Jurkat, Clone E6-1 (cell line): ENCODE data around the gene CCDC196. TPM values are rescaled to one million over a fixed set of nuclear protein-coding genes. Genes with fewer than 3 reads are reported as not detected.

ENCODE experiments used
- DNase-seq: peaks from one replicate; pipeline ENCODE4 v3.0.0-alpha.2; 2011; ENCODE audit warnings: low read depth, low spot score
- H3K4me3 ChIP-seq: 2 replicates; pipeline ENCODE4 v1.5.1; 2011; ENCODE audit warnings: mild to moderate bottlenecking, low read length, control low read depth, moderate library complexity
- polyA plus RNA-seq: library from polyadenylated mRNA; unstranded; fragments of >200 nt; gene quantifications from one replicate; pipeline ENCODE4 v1.2.1, GENCODE V29; 2012; ENCODE audit warnings: missing spikeins; ENCODE audit not compliant: insufficient read length, insufficient read depth

The CCDC196 gene, protein sequence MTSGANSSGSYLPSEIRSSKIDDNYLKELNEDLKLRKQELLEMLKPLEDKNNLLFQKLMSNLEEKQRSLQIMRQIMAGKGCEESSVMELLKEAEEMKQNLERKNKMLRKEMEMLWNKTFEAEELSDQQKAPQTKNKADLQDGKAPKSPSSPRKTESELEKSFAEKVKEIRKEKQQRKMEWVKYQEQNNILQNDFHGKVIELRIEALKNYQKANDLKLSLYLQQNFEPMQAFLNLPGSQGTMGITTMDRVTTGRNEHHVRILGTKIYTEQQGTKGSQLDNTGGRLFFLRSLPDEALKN
- not detected for polyA plus RNA-seq

DNA sequence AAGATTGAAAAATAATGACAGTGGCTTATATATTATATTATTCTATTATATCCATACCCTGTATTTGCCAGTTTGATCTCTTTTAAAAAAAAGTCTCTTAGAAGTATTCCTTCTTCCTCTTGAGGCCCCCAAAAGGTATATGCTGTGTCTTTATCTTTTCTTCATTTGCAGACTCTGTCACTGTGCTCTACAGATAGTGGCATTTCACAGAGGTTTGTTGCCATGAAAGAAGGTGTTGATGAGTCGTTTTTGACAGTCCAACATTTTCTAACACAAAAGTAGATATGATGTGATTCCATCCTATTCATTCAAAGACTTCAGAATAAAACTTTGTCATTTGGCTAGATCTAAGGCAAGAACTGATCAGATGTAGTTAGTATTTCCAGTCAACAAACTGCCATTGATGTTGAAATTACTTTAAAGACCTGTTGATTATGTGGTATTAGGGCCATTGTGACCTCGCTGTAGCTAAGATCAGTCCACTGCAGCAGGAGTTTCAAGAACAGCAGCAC is at the start of gene CCDC196:
TSS of gene CCDC196 (plus strand) at position 462 of the 512 bp plus-strand sequence. CDS start 132 bp downstream, outside the sequence.
- H3K4me3 ChIP-seq: no peak within 1 kb of the TSS
- no peak for DNase-seq

DNA sequence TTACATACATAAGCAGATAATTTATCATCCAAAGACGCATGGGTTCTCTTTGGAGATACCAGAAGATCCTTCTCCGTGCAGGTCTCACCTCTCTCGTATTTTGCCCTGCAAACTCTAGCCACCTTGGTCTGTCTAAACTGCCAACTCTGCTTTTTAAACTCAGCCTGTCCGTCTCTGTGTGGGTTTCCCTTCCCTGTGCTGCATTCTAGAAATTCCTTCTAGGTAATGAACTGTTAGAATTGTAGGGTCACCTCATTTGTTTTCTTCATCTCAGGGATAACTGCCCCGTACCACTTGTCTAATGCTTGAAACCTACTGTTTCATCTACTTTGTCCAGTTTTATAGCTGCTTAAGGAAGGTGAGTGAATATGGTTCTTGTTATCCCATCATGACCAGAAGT is 45.4 kb upstream of the CCDC196 start:
- no peak for DNase-seq
- H3K4me3 ChIP-seq: no peak overlapping the region

DNA sequence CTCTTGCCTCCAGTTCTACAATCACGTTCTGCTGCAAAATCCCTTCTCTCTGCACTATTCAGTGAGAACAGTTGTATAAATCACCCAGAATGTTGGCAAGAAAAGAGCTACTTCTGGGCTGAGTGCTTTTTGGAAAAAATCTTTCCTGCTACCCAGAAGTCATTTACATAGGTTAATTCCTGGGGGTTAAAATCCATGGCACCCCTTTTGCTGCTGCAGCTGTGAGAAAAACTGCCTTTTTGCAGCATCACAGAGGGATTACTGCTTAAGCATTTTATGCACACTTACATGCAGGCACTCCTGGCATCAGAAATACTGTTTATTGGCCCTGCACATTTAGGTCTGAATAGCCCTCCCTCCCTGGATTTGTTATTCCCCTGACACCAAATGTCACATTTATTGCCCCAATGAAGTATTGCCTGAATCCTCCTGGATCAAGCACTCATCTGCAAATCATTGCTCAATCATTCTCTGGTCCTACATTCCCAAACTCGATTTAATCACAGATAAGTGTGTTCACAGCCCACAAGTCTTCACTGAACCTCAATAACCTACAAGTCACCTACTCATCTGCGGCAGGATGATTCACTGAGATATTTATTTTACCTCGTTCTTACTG is 43.1 kb upstream of the CCDC196 start:
- no peak for DNase-seq
- H3K4me3 ChIP-seq: no peak overlapping the region

DNA sequence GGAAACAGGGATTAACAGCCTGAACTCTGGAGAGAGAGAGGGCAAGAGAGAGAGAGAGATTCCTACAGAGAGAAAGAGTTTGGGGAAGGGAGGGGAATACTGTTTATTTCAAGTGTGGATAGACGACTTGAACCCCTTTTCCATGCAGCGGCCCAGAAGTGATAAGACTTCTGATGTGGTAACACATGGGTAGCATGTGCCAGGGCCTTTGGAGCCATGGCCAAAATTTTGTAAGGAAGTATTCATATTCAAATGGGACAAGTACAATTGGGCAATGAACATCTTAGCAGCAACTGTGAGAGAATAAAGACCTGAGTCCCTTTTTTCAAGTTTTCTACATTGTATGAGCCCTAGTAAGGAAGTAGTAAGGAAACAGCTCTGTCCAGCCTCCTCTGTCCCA is 42.4 kb upstream of the CCDC196 start:
- no peak for DNase-seq
- H3K4me3 ChIP-seq: no peak overlapping the region

DNA sequence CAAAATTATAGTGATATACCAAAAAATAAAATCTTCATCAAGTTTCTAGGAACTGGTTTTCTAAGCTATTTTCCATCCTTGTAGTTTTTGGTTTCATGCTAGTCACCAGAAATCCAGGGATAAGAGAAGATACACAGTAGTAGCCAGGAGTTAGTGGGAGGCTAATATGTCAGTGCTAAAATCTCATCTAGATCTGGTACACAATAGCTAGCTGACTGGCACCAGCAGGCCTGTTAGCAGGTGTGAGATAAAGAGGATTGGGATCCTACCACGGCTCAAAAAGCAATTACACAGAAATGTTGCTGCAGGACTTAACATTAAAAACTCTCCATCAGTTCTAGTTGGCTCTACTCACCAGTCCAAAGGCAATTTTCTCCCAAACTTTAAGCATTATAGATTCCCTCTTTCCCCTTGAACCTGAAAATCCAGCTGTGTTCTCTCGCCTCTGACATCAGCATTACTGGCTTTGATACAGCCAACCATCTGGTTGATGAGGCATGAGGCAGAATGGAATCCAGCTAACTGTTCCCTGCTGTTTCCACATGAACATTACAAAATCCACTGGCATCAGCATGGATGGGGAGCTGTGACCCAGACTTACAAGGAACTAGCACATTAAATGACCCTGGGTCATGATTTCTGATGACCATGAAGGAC is 41.8 kb upstream of the CCDC196 start:
- H3K4me3 ChIP-seq: no peak overlapping the region
- DNase-seq: no peak

DNA sequence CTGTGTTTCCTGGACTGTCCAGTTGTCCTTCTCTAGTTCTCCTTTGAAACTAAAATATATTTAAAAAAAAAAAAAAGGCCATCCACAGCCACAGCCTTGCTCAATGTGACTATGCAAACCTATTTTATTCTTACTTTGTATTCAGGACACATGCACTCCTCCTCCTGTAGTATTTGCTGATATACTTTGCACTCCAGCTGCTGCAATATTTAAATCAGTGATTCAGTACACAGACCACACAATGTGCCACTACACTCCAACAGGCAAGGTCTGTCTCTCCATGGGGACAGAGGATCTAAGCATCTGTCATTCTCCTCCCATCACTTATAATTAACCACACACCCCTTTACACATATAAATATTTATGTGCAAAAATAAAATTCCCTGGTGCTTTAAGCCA is 40.2 kb upstream of the CCDC196 start:
- no peak for DNase-seq
- no peak overlapping the region for H3K4me3 ChIP-seq

DNA sequence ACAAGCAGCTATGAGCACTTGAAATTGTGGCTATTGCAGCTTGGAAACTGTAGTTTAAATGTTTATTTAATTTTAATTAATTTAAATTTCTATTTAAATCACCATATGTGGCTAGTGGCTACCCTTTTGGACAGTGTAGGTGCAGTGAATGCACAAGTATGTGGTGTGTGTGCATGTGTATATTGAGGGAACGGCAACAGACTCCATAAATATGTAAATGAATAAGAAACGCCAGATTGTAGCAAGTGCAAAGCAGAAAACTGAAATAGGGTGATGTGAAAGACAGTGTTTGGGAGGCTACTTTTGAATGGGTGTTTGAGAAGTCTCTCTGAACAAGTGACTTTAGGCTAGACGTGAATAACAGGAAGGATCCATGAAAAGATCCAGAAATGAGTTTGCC is 32.7 kb upstream of the CCDC196 start:
- no peak overlapping the region for H3K4me3 ChIP-seq
- DNase-seq: no peak

DNA sequence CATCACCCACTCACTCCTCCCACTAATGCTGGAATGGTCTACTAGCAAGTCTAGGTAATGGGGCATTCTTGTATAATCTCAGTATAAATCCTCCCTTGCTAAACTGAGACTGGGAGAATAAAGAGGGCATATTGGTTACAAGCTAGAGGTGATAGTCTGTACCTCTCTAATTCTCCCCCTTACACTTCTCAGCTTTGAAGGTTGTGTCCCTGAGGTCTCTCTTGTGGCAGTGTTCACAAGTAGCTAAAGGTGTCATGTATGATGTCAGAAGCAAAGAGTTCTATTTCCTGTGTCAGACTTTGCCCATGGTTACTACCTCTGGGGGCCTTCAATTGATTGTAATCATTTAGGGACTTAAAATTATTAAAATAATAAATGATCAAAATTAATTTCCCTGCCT is 26.6 kb upstream of the CCDC196 start:
- DNase-seq: no peak
- H3K4me3 ChIP-seq: no peak overlapping the region

DNA sequence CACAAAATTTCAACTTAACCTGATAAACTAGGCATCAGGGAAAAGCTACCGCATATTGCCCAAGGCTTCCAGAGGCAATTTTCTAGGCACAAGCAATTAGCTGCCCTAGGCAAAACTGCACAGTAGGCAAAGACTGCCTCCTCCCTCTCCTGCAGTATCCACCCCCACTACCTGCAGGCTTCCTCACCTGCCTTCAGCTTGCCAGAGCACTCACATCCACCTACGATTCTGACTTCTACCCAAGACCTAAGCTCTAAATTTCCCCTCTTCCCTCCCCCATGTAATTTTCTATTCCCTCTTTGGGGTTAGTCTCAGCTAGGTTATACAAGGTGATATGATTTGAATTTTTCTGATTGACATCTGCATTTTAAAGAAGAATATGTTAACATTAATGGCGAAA is 21.9 kb upstream of the CCDC196 start:
- no peak for DNase-seq
- H3K4me3 ChIP-seq: no peak overlapping the region

DNA sequence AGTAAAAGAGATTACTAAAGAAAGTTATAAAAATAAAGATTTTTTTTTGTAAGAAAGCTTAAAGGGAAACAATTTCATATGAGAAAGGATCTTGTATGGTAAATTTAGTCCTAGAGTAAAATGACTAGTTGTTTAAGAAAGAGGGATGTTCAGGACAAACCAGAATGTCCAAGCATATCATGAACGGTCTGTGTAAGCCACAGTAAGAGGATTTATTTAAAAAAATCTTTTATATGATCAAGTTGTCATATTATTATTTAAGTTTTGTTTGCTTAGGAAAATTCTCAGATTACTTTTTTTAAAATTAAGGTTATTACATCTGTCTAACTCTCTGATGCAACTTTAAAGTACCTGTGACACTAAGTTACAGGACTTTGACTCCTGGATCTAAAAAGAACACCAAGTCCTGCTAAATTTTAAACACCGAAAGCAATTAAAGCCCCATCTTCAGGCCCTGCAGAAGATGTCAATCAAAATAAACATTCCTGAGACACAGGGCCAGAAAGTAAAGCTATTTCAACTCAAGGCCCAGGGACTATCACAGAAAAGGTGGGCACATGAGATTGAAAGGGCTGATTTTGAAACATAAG is 17.3 kb upstream of the CCDC196 start:
- DNase-seq: no peak
- no peak overlapping the region for H3K4me3 ChIP-seq

DNA sequence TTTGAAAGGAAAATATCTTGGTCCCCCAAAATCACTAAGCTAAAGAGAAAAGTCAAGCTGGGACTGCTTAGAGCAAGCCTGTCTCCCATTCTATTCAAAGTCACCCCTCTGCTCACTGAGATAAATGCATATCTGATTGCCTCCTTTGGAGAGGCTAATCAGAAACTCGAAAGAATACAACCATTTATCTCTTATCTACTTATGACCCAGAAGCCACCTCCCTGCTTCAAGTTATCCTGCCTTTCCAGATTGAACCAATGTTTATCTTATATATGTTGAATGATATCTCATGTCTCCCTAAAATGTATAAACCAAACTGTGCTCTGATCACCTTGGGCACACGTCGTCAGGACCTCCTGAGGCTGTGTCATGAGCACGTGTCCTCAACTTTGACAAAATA is 14.6 kb upstream of the CCDC196 start:
- no peak overlapping the region for H3K4me3 ChIP-seq
- no peak for DNase-seq

DNA sequence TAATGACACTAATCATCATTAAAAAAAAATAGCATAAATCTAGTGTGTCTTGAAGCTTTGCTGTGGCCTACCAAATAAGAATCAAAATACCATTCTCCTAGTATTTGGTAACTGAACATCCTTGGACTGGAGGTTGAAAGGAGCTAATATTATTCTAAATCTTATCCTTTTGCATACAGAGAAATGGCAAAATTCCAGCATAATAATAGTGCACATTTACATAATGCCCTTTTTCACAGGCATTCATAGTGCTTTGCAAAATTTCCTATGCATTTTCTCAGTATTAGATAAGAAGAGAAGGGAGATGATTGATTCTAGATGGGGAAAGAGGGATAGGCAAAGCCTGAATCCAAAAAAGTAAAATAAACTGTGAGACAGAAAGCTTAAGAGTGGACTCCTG is 13.9 kb upstream of the CCDC196 start:
- no peak overlapping the region for H3K4me3 ChIP-seq
- no peak for DNase-seq

DNA sequence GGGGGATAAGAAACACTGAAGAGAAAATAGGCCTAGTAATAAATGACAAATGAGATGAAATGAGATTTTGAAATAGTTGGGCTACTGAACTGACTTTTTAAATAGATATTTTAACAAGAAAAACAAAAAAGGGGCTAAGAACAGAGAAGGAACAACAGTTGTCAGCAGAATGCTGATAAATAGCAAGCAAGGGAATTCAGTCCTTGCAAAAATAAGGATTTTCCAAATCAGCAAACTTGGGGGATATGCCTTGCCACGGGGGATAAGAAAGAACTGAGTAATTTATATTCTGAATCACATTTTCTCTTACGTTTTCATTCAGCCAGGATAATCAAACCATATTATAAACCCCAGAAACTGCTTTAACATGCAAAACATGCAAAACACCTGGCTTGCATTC is 12.9 kb upstream of the CCDC196 start:
- H3K4me3 ChIP-seq: no peak overlapping the region
- DNase-seq: no peak

DNA sequence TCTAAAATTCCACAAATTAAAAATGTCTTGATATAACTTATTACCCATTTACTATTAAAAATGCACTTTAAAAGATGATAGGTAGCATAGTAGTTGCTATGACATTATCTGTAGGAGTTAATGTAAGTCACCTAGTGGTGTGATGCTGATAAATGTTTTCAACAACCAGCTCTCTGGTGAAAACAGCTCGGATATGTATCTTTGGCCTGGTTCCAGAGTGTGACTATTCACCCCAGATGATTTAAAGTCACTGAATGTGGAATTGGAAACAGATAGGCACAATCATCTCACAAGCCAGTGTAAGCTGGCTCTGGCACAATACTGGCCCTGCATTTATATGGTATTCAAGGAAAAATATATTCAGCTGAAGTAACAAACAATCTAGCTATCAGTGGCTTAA is 9.2 kb upstream of the CCDC196 start:
- no peak for DNase-seq

DNA sequence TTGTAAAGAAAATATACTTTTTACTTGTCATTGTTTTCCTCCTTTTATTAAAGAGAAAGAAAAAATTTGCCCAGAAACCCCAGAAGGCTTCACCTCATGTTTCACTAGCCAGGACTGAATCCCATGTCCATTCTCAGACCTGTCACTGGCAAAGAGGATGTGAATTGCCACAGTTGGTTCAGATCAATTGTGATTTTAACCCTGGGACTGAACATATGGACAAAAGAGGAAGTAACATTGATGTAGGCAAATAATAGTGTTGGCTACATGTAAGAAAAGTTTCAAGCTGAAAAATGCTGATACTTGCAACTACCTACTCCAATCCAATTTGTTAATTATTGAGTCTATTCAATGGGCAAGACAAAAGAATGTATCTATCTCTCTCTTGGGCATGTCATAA is 8.6 kb upstream of the CCDC196 start:
- no peak overlapping the region for H3K4me3 ChIP-seq
- no peak for DNase-seq

More for the DNA sequence above, 9.2 kb upstream of the CCDC196 start:
- H3K4me3 ChIP-seq: no peak overlapping the region

DNA sequence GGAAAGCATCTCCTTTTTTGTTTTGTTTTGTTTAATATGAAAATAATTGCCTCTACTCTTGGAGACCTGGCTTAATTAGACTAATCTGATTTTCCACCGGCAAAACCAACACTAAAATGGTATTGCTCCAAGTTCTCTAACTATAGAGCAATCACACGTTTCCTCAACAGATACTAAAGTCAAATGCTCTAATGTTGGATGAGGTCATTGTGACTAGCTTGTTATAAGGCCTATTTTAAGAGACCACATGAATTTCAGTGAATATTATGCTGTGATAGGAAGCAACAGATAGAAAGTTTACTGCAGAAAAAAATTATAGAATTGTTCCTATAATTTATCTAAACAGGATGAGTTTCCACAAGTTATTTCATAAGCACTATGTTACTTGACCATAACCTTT is 3.3 kb upstream of the CCDC196 start:
- no peak for DNase-seq
- no peak overlapping the region for H3K4me3 ChIP-seq

DNA sequence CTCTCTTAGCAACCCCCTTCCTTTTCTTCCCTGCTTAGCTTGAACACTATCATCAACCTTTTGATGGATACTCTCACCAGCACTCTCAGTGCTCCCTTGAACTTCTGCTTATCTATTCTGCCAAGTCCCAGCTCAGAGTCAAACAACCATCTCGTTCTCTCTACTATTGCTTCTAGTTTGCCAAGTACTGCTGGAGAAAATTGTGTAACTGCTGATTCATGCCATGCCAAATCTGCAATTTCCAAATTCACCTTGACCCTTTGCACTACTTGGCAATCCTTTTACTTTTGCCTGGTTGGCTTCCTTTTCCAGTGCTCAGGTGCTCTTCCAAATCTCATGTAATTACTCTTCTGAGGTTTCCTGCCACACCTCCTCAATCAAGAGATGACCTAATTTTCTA is 2.8 kb upstream of the CCDC196 start:
- no peak overlapping the region for H3K4me3 ChIP-seq
- no peak for DNase-seq

DNA sequence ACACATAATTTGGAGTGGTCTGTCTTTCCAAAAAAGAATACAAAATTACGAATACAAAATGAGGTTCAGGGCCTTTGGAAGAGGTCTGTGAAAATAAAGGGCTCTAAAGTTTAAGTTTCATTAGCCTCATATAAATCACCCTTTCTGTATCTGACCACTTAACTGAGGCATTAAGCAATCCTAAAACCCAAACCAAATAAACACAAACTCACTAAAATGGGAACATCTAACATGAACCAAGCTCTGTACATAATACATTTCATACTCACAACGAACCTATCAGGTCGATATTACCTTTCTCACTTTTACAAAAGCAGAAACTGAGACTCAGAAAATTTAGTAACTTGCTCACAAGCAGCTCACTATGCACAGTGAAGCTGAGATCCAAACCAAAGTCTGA is 1.1 kb upstream of the CCDC196 start:
- DNase-seq: no peak
- H3K4me3 ChIP-seq: no peak overlapping the region

DNA sequence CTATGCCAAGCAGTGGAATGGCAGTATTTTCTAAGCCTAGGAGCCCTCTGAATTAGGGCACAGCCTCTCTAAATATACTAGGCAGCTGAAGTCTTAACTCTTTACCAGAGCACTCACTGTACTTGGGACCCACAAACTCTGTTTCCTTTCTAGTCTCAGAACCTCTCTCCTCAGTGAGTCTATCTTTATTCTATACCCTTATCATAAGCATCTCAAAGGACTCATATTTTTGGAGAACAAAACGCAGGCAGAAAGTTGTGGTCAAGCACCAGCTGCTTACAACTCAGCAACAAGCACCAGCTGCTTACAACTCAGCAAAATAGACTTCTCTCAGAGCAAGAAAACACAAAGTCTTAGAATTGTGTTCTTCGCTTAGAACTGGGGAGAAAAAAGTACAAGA is 993 bp downstream of the CCDC196 start:
- H3K4me3 ChIP-seq: no peak overlapping the region
- peak; percentile 55 for DNase-seq
